HTR-8/SVneo (cell line): ENCODE results near the gene PLD5.
A peak's percentile ranks its signal among the peaks of the same experiment; 100 is the strongest.
"Not testable (repeated sequence)": the region's sequence is repeated elsewhere in the genome, so short reads cannot be mapped to it uniquely, and the experiment has no call there.

Experiments
- DNase-seq: peaks from one replicate; pipeline ENCODE4 v3.0.0; 2011; ENCODE audit warnings: low spot score, mixed read lengths; ENCODE audit not compliant: insufficient read length
- FAIRE-seq: peaks from 2 replicates; lab custom pipeline; 2011; peaks lifted over from hg19 to GRCh38; lab: Jason Lieb, UNC

The PLD5 gene

GRCh38 chr1:242506724-242507123 lies 17.8 kb downstream of the PLD5 start:
- no peak for DNase-seq
- no peak for FAIRE-seq

- no peak for FAIRE-seq
- DNase-seq, result no peak
Measured at GRCh38 chr1:242489545-242489944, 35.0 kb downstream of the PLD5 start.

GRCh38 chr1:242477944-242478343 lies 46.6 kb downstream of the PLD5 start:
- FAIRE-seq (no peak), DNase-seq (no peak)

DNA sequence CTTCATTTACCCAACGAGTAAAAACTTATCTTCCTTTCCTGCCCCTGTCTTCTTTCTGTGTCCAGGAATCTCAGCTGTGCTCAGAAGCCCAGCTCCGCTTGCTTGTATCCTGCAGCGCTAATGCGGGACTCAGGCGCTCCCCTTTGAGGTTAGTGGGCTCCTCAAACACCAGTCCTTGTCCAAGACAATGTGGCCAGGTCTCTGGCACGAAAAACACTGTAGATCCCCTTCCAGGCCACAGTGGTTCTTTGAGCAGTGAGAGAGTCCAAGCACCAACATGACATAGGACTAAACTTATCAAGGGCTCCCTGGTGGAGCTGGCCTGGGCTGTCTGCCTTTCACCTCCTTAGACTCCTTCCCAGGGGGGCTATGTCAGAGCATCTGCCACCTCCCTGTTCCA lies 53.7 kb downstream of the PLD5 start:
- FAIRE-seq (no peak), DNase-seq (no peak)

DNA sequence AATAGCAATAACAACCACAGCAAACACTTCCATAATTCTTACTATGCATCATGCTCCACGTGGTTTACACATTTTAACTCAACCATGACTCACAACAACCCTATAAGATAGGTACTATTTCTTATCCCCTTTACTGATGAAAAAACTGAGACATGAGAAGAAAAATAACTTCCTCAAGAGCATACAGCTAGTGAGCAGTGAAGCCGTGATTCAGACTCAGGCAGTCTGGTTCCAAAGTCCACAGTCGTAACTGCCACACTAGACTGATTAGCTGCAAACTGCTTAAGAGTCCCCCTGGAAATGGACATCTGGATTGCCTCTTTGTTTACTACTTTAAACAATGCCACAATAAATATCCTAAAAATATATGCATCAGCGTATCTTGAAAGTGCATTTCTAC lies 55.7 kb downstream of the PLD5 start:
- no peak for FAIRE-seq
- no peak for DNase-seq

GRCh38 chr1:242467556-242468145 lies 56.8 kb downstream of the PLD5 start:
- peak; percentile 38 for DNase-seq
- FAIRE-seq, result no peak

GRCh38 chr1:242462867-242463266 lies 61.6 kb downstream of the PLD5 start:
- DNase-seq (no peak), FAIRE-seq (no peak)

DNA sequence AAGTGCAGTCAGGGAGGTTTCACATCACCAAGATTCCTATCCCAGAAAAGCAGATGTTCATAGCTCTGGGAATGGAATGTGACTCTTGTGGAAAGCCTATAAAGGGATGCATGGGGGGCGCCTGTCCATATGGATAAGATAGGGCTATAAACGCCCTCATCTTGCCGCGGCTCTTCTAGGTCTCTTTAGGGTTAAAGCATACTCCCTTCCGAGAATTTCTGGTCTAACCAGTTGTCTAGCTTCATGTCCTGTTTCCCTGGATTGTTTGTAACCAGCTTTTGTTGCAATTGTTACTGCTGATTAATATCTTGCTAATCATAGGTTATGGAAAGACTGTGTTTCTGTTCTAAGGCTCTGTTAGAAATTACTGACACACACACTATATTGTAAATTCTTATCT lies 64.8 kb downstream of the PLD5 start:
- not testable (repeated sequence) for FAIRE-seq, DNase-seq

DNA sequence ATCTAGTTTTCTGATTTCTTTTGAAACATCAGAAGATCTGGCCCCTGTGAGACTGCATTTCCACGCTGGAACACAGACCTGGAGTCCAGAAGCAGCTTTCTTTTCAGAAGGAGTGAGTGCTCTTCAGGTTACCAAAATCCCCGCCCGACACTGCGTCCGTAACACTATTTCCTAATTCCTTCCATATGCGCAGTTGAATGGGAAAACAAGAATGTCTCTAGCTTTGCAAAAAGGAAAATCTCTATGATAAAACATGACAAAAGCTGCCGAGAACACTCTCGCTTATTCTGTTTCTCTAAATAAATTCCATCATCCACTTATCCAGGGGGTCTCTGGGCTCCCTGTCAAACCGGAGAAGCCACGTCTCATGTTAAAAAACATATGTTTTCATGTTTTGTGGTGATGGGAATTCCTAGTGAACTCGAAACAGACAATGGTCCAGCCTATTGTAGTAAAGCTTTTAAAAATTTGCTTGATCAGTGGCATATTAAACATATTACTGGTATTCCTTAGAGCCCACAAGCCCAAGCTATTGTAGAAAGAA lies 67.7 kb downstream of the PLD5 start:
- FAIRE-seq (no peak), DNase-seq (no peak)

- DNase-seq (no peak), FAIRE-seq (no peak)
Measured at GRCh38 chr1:242455052-242455361, 69.5 kb downstream of the PLD5 start.

GRCh38 chr1:242454262-242455051 lies 70.0 kb downstream of the PLD5 start:
- FAIRE-seq, result no peak
- DNase-seq, result peak; percentile 57

DNA sequence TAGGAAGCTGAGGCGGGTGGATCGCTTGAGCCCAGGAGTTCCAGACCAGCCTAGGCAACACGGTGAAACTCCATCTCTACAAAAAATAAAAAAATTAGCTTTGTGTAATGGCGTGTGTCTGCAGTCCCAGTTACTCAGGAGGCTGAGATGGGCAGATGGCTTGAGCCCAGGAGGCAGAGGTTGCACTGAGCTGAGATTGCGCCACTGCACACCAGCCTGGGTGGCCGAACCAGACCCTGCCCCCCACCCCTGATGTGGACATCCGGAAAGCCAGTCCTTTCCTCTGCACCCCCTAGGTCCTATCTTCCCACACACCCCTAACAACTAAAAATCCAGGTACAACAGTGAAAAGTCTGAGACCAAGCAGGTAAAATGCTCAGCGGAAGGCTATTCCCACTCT lies 71.9 kb downstream of the PLD5 start:
- no peak for DNase-seq
- FAIRE-seq, result no peak

- FAIRE-seq, result no peak
Measured at GRCh38 chr1:242449661-242450060, 74.8 kb downstream of the PLD5 start.

GRCh38 chr1:242448910-242449645 lies 75.4 kb downstream of the PLD5 start:
- FAIRE-seq (no peak), DNase-seq (no peak)

More at GRCh38 chr1:242449661-242450060, 74.8 kb downstream of the PLD5 start:
- DNase-seq, result no peak

GRCh38 chr1:242447689-242448088 lies 76.8 kb downstream of the PLD5 start:
- FAIRE-seq (no peak), DNase-seq (no peak)

- DNase-seq, result no peak
- no peak for FAIRE-seq
Measured at GRCh38 chr1:242440757-242441156, 83.7 kb downstream of the PLD5 start.

- FAIRE-seq (no peak), DNase-seq (no peak)
Measured at GRCh38 chr1:242435200-242435599, 89.3 kb downstream of the PLD5 start.

DNA sequence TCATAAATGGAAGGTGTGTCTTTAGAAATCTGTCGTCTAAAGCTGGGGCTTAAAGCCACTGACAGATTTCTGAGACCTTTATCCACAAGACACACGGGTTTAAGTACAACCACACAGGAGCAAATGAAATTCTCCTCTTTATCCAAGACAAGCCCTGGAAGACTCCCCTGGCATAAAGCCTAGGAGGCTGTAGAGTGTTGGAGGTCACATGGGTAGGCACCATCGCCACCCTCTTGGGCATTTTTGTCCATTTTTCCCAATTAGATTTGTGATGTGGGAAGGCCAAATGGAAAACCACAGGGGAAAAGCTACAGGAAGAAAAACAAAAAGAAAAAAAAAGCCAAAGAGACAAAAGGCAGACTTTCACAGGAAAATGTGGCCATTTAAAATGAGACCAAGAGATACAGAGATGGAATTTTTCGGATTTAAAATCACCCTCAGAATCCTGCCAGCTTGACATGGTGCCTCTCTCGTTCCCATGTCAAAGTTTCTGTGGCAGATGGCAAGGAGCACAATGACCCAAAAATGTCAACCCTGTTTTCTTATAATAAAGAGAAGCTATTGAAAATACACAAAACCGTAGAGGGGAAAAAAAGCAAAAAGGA lies 91.9 kb downstream of the PLD5 start:
- no peak for FAIRE-seq
- DNase-seq, result no peak

- no peak for FAIRE-seq
- DNase-seq, result no peak
Measured at GRCh38 chr1:242431786-242432185, 92.7 kb downstream of the PLD5 start.

DNA sequence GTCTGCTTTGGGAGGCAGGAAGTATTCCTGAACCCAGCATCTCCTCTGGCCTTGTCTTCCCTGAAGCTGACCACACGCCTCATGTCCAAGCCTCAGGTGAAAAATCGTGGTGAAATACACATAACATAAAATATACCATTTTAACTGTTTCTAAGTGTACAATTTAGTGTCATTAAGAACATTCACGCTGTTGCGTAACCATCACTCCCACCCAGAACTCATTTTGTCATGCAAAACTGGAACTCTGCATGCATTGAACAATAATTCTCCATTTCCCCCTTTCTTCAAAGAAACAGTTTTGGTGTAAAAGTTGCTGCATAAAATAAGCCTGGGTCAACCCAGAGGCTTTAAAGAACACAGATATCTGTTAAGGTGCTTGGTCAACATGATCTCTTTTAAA lies 93.5 kb downstream of the PLD5 start:
- FAIRE-seq (no peak), DNase-seq (no peak)
